Type B pancreatic cell (in vitro differentiated cells): ENCODE measurements around the gene SLC35F4. TPM values are rescaled to one million over a fixed set of nuclear protein-coding genes. Genes with fewer than 3 reads are reported as not detected.

ENCODE experiments used
- DNase-seq: peaks from one replicate; pipeline ENCODE4 v3.0.0; 2021; ENCODE audit warnings: mixed read lengths; ENCODE audit not compliant: unreplicated experiment; ENCODE audit errors: extremely low spot score
- H3K27ac Mint-ChIP-seq: 2 replicates; pipeline ENCODE4 v1.8.0; 2021; ENCODE audit warnings: mild to moderate bottlenecking, mixed read lengths
- H3K27me3 Mint-ChIP-seq: 2 replicates; pipeline ENCODE4 v1.8.0; 2021; ENCODE audit warnings: mixed read lengths
- H3K36me3 Mint-ChIP-seq: 2 replicates; pipeline ENCODE4 v1.8.0; 2021; ENCODE audit warnings: mixed read lengths
- H3K4me1 Mint-ChIP-seq: one replicate; pipeline ENCODE4 v1.8.0; 2021; ENCODE audit warnings: mixed read lengths; ENCODE audit not compliant: unreplicated experiment
- H3K4me3 Mint-ChIP-seq: 2 replicates; pipeline ENCODE4 v1.8.0; 2021; ENCODE audit warnings: mild to moderate bottlenecking, mixed read lengths
- H3K9me3 Mint-ChIP-seq: 2 replicates; pipeline ENCODE4 v1.8.0; 2021; ENCODE audit warnings: mixed read lengths
- total RNA-seq: library from RNA; stranded (reverse); gene quantifications from 2 replicates; pipeline ENCODE4 v1.2.1, GENCODE V29; 2021; ENCODE audit warnings: low replicate concordance
- TF ChIP-seq, protein P1 (sequence below): fragments of 200-600 bp; sonication (generic); conservative IDR thresholded peaks from 2 replicates; pipeline ENCODE4 v1.5.0; 2021; ENCODE audit warnings: antibody characterized with exemption, mild to moderate bottlenecking

Gene SLC35F4
- total RNA-seq, 1 donor from 2014 or later: 2.1 TPM

DNA sequence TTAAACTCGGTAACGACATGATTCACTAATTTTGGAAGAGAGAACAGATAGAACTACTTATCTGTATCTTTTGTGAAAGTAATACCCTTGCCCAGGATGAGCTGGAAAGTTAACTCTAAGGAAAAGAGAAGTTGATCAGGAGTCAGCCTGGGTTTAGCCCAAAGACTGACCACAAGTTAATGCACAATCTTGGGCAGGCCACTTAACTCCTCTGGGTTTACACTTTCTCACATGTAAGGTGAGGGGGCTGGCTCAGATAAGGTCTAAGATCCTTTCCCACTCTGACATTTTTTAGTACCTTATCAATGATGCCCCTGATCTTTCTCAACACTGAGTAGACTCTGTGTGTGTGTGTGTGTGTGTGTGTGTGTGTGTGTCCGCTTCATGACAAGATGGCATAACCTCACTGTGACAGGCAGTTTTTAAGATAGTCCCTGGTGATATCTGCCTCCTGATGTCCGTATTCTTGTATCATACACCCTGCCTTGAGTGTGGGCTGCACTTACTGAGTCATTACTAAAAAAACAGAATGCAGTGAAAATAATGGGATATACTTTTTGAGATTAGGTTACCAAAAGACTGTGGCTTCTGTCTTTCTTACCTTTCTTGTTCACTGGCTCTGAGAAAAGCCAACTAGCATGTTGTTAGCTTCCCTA, 316.0 kb downstream of the SLC35F4 start:
- DNase-seq: no peak
- Mint-ChIP-seq H3K9me3 (no peaks in the 10 kb centered on the region), H3K27me3 (no peaks in the 10 kb centered on the region), H3K4me3 (no peak overlapping the region), H3K27ac (no peak overlapping the region), H3K36me3 (no peaks in the 10 kb centered on the region), H3K4me1 (no peaks in the 10 kb centered on the region)
- TF ChIP-seq, protein P1, sequence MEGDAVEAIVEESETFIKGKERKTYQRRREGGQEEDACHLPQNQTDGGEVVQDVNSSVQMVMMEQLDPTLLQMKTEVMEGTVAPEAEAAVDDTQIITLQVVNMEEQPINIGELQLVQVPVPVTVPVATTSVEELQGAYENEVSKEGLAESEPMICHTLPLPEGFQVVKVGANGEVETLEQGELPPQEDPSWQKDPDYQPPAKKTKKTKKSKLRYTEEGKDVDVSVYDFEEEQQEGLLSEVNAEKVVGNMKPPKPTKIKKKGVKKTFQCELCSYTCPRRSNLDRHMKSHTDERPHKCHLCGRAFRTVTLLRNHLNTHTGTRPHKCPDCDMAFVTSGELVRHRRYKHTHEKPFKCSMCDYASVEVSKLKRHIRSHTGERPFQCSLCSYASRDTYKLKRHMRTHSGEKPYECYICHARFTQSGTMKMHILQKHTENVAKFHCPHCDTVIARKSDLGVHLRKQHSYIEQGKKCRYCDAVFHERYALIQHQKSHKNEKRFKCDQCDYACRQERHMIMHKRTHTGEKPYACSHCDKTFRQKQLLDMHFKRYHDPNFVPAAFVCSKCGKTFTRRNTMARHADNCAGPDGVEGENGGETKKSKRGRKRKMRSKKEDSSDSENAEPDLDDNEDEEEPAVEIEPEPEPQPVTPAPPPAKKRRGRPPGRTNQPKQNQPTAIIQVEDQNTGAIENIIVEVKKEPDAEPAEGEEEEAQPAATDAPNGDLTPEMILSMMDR: no peak

DNA sequence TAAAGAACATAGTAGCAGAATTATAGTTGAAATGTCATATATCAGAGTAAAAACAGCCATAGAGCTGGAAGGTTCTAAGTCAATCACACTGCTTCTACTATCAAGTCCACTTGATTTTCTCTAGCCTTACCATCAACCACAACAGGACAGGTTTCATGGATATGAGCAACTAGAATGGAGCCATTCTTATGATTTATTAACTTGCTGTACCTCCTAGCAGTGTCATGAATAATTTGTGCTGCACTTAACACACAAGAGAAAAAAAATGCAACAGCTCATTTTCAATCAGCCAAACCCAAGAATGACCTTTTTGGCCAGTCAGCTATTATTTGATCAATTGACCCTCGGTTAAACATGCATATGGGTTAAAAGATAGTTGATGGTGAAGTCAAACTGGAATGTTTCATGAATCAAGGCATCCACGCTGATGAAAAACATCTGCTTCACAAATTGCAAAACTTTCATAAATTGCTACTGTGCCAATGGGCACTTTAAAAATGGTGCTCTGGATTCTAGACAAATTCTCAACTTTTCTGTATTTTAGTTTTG, 316.8 kb downstream of the SLC35F4 start:
- H3K36me3 Mint-ChIP-seq: no peaks in the 10 kb centered on the region
- H3K27me3 Mint-ChIP-seq: no peaks in the 10 kb centered on the region
- TF ChIP-seq, protein P1: no peak
- no peak for DNase-seq
- H3K27ac Mint-ChIP-seq: no peak overlapping the region
- H3K9me3 Mint-ChIP-seq: no peaks in the 10 kb centered on the region
- H3K4me1 Mint-ChIP-seq: no peaks in the 10 kb centered on the region
- H3K4me3 Mint-ChIP-seq: no peak overlapping the region

DNA sequence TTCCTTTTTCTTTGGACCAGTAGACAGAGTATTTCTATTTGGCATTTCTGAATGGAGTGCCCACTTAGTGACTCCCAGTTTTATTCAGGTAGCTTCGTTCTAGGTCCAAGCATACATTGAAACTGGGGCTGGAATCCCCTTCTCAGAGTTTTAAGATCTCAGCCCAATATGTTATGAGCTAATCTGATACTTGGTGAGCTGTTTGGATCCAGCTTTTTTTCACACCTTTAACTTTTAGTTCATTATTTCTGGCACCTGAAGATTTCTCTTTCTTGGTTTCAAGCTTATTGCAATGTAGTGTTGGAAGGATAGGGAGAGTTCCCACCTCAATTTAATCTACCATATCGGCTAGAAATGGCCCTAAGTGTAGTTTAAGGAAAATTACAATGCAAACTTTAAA, 318.8 kb downstream of the SLC35F4 start:
- peaks cover 10% of the 10 kb centered on the region for H3K9me3 Mint-ChIP-seq
- no peak overlapping the region for H3K27ac Mint-ChIP-seq
- no peak for DNase-seq
- H3K4me3 Mint-ChIP-seq: no peak overlapping the region
- no peaks in the 10 kb centered on the region for H3K4me1 Mint-ChIP-seq
- TF ChIP-seq, protein P1: no peak
- H3K36me3 Mint-ChIP-seq: no peaks in the 10 kb centered on the region
- H3K27me3 Mint-ChIP-seq: no peaks in the 10 kb centered on the region

DNA sequence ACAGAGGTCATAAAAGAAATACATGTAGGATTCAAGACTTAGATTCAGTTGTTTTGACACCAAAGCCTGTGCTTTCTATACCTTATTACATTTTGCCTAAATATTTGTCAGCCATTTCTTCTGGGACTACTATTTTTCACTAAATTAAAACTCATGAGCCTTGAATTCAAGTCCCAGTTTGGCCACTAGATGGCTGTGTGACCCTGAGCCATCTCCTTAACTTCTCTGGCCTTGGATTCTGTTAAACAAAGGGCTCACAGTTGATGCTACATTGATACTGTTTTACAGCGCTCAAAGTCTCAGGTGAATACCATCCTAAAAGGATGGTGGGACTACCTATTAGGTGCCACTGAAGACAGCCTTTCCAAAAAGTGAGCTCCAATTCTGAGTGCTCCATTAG, 332.7 kb downstream of the SLC35F4 start:
- TF ChIP-seq, protein P1: peak; percentile 67
- Mint-ChIP-seq H3K4me3 (no peak overlapping the region), H3K4me1 (no peaks in the 10 kb centered on the region), H3K36me3 (no peaks in the 10 kb centered on the region), H3K27me3 (no peaks in the 10 kb centered on the region), H3K27ac (no peak overlapping the region), H3K9me3 (no peaks in the 10 kb centered on the region)
- no peak for DNase-seq

DNA sequence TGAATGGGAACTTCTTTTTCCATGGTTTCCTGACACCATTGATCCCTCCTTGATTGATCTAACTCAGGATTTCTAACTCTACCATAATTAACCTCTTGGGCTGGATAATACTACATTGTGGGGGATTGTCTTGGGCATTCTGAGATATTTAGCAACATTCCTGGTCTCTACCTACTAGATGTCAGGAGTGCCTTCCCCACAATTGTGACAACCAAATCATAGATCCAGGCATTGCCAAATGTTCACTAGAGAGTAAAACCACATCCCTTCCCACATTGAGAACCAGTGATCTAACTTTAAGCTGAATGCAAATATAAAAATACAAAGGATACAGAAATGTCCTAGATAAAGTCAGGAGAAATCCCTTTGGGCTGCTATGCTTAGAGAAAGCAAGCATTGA, 335.3 kb downstream of the SLC35F4 start:
- Mint-ChIP-seq H3K27ac (no peak overlapping the region), H3K36me3 (no peaks in the 10 kb centered on the region), H3K27me3 (no peaks in the 10 kb centered on the region), H3K9me3 (no peaks in the 10 kb centered on the region), H3K4me3 (no peak overlapping the region), H3K4me1 (no peaks in the 10 kb centered on the region)
- TF ChIP-seq, protein P1: no peak
- DNase-seq: no peak
